H1 (cell line): ENCODE measurements around the gene DDX18. TPM values are rescaled to one million over a fixed set of nuclear protein-coding genes. Genes with fewer than 3 reads are reported as not detected.

ENCODE experiments used
- JUND ChIP-seq: IDR thresholded peaks from 2 replicates; pipeline ENCODE4 v1.6.1; 2011; ENCODE audit warnings: mild to moderate bottlenecking, improper control_type of control experiment, low read length
- KDM1A ChIP-seq: fragments of 200-600, 300-600 bp; sonication (generic); IDR thresholded peaks from 2 replicates; pipeline ENCODE4 v1.7.1; 2016; ENCODE audit warnings: mild to moderate bottlenecking, low read length, borderline replicate concordance
- PHF8 ChIP-seq: fragments of 200-600 bp; sonication (generic); conservative IDR thresholded peaks from 2 replicates; pipeline ENCODE4 v1.7.1; 2012; ENCODE audit warnings: low read depth, mild to moderate bottlenecking, inconsistent platforms, low read length, moderate library complexity
- RNF2 ChIP-seq: fragments of 200-900, 300-1000 bp; sonication (generic); IDR thresholded peaks from 2 replicates; pipeline ENCODE4 v1.7.1; 2016; ENCODE audit warnings: borderline replicate concordance, low read depth, mild to moderate bottlenecking, antibody characterized with exemption, low read length; ENCODE audit not compliant: poor library complexity, severe bottlenecking; ENCODE audit errors: missing control alignments
- TAF1 ChIP-seq: IDR thresholded peaks from 2 replicates; pipeline ENCODE4 v1.6.1; 2011; ENCODE audit warnings: mild to moderate bottlenecking, low read depth, low read length
- polyA plus RNA-seq, 7 experiments: library from polyadenylated mRNA; depleted of rRNA in 3 of 7; stranded (reverse) in 5 of 7; unstranded in 2 of 7; fragments of >200 nt in 5 of 7; fragments of 200-250 nt in 2 of 7; gene quantifications; 1 replicate in 5 of 7; 2 replicates in 1 of 7; 4 replicates in 1 of 7; pipeline versions ENCODE4 v1.2.1 to v1.2.3, GENCODE V29; 2011 to 2013; ENCODE audit warnings: missing spikeins in 2 of 7, mixed read lengths in 2 of 7
- total RNA-seq: library from RNA; stranded (reverse); fragmentation: NEBNext Ultra II Directional; extraction: Animal tissue kit (Norgen Biotek cat#: 25700); gene quantifications from 2 replicates; pipeline ENCODE4 v1.2.1, GENCODE V29; 2021
- TF ChIP-seq, protein P1 (sequence below), 3 experiments: IDR thresholded peaks; 1 replicate in 2 of 3; 2 replicates in 1 of 3; pipeline versions ENCODE4 v1.5.1 to v1.6.1; 2011; ENCODE audit warnings: low read length in 3 of 3, mild to moderate bottlenecking in 3 of 3, inconsistent platforms in 2 of 3, low read depth in 1 of 3, moderate library complexity in 1 of 3; ENCODE audit not compliant: insufficient read depth in 1 of 3; ENCODE audit errors: control extremely low read depth in 1 of 3

The DDX18 gene
- total and polyA plus RNA-seq, 2 of the 8 experiments (the other 6 are each of a cell fraction or from before 2014, with no cell fraction given), result 31.3 to 119 TPM

GRCh38 chr2:117856415-117857210, 42.1 kb downstream of the DDX18 start (continued):
- TF ChIP-seq KDM1A, result no peak
- no peak for TF ChIP-seq RNF2
- TF ChIP-seq PHF8, result no peak
- TF ChIP-seq, protein P1, sequence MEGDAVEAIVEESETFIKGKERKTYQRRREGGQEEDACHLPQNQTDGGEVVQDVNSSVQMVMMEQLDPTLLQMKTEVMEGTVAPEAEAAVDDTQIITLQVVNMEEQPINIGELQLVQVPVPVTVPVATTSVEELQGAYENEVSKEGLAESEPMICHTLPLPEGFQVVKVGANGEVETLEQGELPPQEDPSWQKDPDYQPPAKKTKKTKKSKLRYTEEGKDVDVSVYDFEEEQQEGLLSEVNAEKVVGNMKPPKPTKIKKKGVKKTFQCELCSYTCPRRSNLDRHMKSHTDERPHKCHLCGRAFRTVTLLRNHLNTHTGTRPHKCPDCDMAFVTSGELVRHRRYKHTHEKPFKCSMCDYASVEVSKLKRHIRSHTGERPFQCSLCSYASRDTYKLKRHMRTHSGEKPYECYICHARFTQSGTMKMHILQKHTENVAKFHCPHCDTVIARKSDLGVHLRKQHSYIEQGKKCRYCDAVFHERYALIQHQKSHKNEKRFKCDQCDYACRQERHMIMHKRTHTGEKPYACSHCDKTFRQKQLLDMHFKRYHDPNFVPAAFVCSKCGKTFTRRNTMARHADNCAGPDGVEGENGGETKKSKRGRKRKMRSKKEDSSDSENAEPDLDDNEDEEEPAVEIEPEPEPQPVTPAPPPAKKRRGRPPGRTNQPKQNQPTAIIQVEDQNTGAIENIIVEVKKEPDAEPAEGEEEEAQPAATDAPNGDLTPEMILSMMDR (IDR thresholded peaks at IDR 0.05; ENCODE audit: control extremely low read depth in 1 of 3, insufficient read depth in 1 of 3, low read depth in 1 of 3, low read length in 3 of 3), result no peak
- TF ChIP-seq JUND, result no peak
- no peak for TF ChIP-seq TAF1
